Fibroblast of lung (primary cell): ENCODE measurements around the gene WWOX. TPM values are rescaled to one million over a fixed set of nuclear protein-coding genes. Genes with fewer than 3 reads are reported as not detected.

ENCODE experiments used
- DNase-seq, 2 donors: peaks; one replicate each; pipeline versions ENCODE4 v3.0.0 to v3.0.0-alpha.2; 2010; ENCODE audit warnings: low read depth in 2 of 2
- H2AFZ ChIP-seq: 2 replicates; pipeline ENCODE4 v1.5.1; 2012; ENCODE audit warnings: low read length, control low read depth, inconsistent platforms
- H3K27ac ChIP-seq: 2 replicates; pipeline ENCODE4 v1.5.1; 2011; ENCODE audit warnings: low read length, control low read depth; ENCODE audit not compliant: insufficient read depth
- H3K27me3 ChIP-seq: 2 replicates; pipeline ENCODE4 v1.5.1; 2011; ENCODE audit warnings: mild to moderate bottlenecking, low read length; ENCODE audit not compliant: control insufficient read depth, insufficient read depth
- H3K36me3 ChIP-seq: 2 replicates; pipeline ENCODE4 v1.5.1; 2011; ENCODE audit warnings: low read length; ENCODE audit not compliant: control insufficient read depth, insufficient read depth
- H3K4me1 ChIP-seq: 2 replicates; pipeline ENCODE4 v1.5.1; 2011; ENCODE audit warnings: low read length; ENCODE audit not compliant: control insufficient read depth, insufficient read depth; ENCODE audit errors: extremely low read depth
- H3K4me2 ChIP-seq: 2 replicates; pipeline ENCODE4 v1.5.1; 2011; ENCODE audit warnings: low read length, control low read depth; ENCODE audit not compliant: insufficient read depth; ENCODE audit errors: extremely low read depth
- H3K4me3 ChIP-seq, 4 experiments: fragments of 200-600 bp in 1 of 4; sonication (generic) in 1 of 4; replicated peaks in 1 of 4; 2 replicates each; pipeline ENCODE4 v1.5.1; 2011 to 2016; ENCODE audit warnings: low read length in 4 of 4, low read depth in 3 of 4, mild to moderate bottlenecking in 3 of 4, control low read depth in 2 of 4, inconsistent platforms in 1 of 4, mixed read lengths in 1 of 4; ENCODE audit not compliant: insufficient read depth in 1 of 4; ENCODE audit errors: control extremely low read depth in 1 of 4
- H3K79me2 ChIP-seq: 2 replicates; pipeline ENCODE4 v1.5.1; 2012; ENCODE audit warnings: mild to moderate bottlenecking, low read length, inconsistent platforms; ENCODE audit not compliant: control insufficient read depth, insufficient read depth
- H3K9ac ChIP-seq: 2 replicates; pipeline ENCODE4 v1.5.1; 2011; ENCODE audit warnings: mild to moderate bottlenecking, low read length, control low read depth; ENCODE audit not compliant: insufficient read depth
- H3K9me3 ChIP-seq: 2 replicates; pipeline ENCODE4 v1.5.1; 2012; ENCODE audit warnings: low read depth, low read length; ENCODE audit not compliant: control insufficient read depth, insufficient read depth
- H4K20me1 ChIP-seq: 2 replicates; pipeline ENCODE4 v1.5.1; 2011; ENCODE audit warnings: low read length; ENCODE audit not compliant: control insufficient read depth, insufficient read depth; ENCODE audit errors: extremely low read depth
- EZH2 ChIP-seq: IDR thresholded peaks from 2 replicates; pipeline ENCODE4 v1.5.1; 2012; ENCODE audit warnings: low read length, control low read depth, mild to moderate bottlenecking; ENCODE audit errors: missing control alignments
- polyA plus RNA-seq, 2 donors: library from polyadenylated mRNA; depleted of rRNA in 1 of 2; stranded (reverse) in 1 of 2; unstranded in 1 of 2; fragments of >200 nt; gene quantifications; 2 replicates each; pipeline ENCODE4 v1.2.1, GENCODE V29; 2011 to 2012; ENCODE audit warnings: missing spikeins in 1 of 2
- total RNA-seq: library from RNA; depleted of rRNA; stranded (reverse); fragments of >200 nt; gene quantifications from 2 replicates; pipeline ENCODE4 v1.2.1, GENCODE V29; 2014
- TF ChIP-seq, protein P1 (sequence below), 2 donors: IDR thresholded peaks in 1 of 2; conservative IDR thresholded peaks in 1 of 2; 1 replicate in 1 of 2; 2 replicates in 1 of 2; pipeline ENCODE4 v1.5.1; 2011 to 2012; ENCODE audit warnings: low read length in 2 of 2, control low read depth in 1 of 2, inconsistent platforms in 1 of 2, low read depth in 1 of 2, mild to moderate bottlenecking in 1 of 2

Gene WWOX
- total and polyA plus RNA-seq, 2 donors (not counting 1 experiment from before 2014, with no cell fraction given), result 5.6 to 16.3 TPM

DNA sequence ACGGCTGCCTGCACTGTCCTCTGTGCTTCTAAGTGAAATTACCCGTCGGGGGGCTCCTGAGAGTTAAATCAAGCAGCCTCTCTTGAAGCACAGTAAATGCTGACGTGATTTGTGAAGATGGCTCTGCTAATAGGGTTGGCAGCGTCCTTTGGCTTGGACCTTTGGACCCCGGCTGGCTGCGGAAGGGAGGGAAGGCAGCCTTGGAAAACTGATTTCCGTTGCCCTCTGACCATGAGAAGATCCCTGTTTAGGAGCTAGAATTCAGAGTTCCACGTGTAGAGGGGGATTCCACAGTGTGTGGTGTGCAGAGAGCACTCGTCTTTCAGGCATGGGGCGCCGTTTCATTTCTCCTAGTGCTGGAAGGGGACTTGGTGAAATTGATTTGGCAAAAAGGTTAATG lies 640.8 kb downstream of the WWOX start:
- Histone ChIP-seq H3K36me3 (no peaks in the 10 kb centered on the region), H3K4me1 (peaks cover 2% of the 10 kb centered on the region), H3K27ac (no peak overlapping the region), H3K79me2 (no peaks in the 10 kb centered on the region), H3K4me3 (no peak overlapping the region), H4K20me1 (no peaks in the 10 kb centered on the region), H3K4me2 (no peak overlapping the region), H2AFZ (no peak overlapping the region), H3K9ac (no peak overlapping the region), H3K27me3 (no peaks in the 10 kb centered on the region), H3K9me3 (no peaks in the 10 kb centered on the region)
- DNase-seq, result no peak
- TF ChIP-seq EZH2, result no peak
- TF ChIP-seq, protein P1, sequence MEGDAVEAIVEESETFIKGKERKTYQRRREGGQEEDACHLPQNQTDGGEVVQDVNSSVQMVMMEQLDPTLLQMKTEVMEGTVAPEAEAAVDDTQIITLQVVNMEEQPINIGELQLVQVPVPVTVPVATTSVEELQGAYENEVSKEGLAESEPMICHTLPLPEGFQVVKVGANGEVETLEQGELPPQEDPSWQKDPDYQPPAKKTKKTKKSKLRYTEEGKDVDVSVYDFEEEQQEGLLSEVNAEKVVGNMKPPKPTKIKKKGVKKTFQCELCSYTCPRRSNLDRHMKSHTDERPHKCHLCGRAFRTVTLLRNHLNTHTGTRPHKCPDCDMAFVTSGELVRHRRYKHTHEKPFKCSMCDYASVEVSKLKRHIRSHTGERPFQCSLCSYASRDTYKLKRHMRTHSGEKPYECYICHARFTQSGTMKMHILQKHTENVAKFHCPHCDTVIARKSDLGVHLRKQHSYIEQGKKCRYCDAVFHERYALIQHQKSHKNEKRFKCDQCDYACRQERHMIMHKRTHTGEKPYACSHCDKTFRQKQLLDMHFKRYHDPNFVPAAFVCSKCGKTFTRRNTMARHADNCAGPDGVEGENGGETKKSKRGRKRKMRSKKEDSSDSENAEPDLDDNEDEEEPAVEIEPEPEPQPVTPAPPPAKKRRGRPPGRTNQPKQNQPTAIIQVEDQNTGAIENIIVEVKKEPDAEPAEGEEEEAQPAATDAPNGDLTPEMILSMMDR (conservative IDR thresholded peaks at IDR 0.05 in 1 of 2, IDR thresholded peaks at IDR 0.05 in 1 of 2; ENCODE audit: low read depth in 1 of 2, low read length in 2 of 2), result no peak

DNA sequence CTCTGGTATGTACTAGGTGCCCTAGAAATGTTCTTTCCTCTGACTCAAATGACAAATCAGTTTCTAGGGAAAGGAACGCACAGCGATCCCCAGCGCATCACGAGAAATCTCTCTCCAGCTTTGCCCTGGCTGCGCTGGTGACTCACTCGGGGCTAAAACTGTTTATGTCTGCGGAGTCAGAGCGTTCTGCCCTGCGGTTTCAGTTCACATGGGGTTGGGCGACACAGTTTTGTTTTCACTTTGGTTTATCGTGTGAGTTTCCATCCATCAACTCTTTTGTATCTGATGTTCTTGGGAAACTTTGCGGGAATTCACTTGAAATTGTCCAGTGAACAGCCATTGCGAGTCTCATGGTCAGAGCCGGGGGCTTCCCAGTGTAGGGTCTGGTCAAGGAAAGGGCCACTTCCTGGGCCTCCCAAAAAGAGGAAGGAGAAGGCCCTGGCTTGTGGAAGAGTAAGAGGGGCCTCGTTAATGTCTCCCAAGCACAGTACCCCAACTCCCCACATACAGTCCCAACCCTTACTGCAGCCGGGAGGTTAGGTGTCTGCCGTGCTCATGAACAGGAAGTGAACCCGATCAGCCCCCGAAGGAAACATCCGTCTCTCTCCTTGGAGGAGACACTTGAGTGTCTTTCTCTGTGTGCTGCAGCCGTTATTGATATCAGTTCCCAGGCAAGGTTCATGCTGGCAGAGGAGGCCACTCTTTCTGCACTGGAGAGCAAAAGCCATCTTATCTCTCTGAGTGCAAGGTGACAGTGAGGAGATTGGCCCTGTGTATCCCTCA lies 643.2 kb downstream of the WWOX start:
- no peaks in the 10 kb centered on the region for H3K36me3 ChIP-seq
- no peaks in the 10 kb centered on the region for H3K9me3 ChIP-seq
- no peaks in the 10 kb centered on the region for H3K79me2 ChIP-seq
- no peak for TF ChIP-seq EZH2
- TF ChIP-seq, protein P1 (conservative IDR thresholded peaks at IDR 0.05 in 1 of 2, IDR thresholded peaks at IDR 0.05 in 1 of 2; ENCODE audit: low read depth in 1 of 2, low read length in 2 of 2), result no peak
- H2AFZ ChIP-seq, result peak overlapping the region; percentile 54
- peak; percentile 10 to 78 for DNase-seq
- H3K27me3 ChIP-seq, result no peaks in the 10 kb centered on the region
- peaks cover 2% of the 10 kb centered on the region for H3K4me1 ChIP-seq
- H3K9ac ChIP-seq, result no peak overlapping the region
- no peaks in the 10 kb centered on the region for H4K20me1 ChIP-seq
- H3K27ac ChIP-seq, result peak overlapping the region; percentile 4
- peak overlapping the region; percentile 37 for H3K4me2 ChIP-seq
- peak overlapping the region in 2 of 4 experiments; percentile 16 to 20 for H3K4me3 ChIP-seq

DNA sequence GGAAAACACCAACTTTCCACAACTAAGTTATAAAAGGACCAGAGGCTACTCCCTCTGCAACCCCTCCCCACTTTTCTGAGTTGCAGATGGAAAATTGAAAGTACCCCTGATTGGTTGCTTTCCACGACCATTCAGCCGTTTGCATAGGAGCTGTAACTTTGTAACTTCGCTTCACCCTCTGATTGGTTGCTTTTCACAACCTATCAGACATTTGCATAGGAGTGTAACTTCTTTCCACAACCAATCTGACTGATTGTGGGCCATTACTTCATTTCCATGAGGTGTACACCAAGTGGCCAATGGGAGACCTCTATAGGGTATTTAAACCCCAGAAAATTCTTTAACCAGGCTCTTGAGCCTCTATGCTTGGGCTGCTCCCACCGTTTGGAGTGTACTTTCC lies 644.1 kb downstream of the WWOX start:
- Histone ChIP-seq H3K4me1 (peaks cover 2% of the 10 kb centered on the region), H3K9ac (no peak overlapping the region), H3K36me3 (no peaks in the 10 kb centered on the region), H3K4me2 (no peak overlapping the region), H3K79me2 (no peaks in the 10 kb centered on the region), H4K20me1 (no peaks in the 10 kb centered on the region), H2AFZ (no peak overlapping the region), H3K4me3 (no peak overlapping the region), H3K27ac (no peak overlapping the region), H3K27me3 (no peaks in the 10 kb centered on the region), H3K9me3 (no peaks in the 10 kb centered on the region)
- TF ChIP-seq EZH2, result no peak
- TF ChIP-seq, protein P1 (conservative IDR thresholded peaks at IDR 0.05 in 1 of 2, IDR thresholded peaks at IDR 0.05 in 1 of 2; ENCODE audit: low read depth in 1 of 2, low read length in 2 of 2), result no peak
- no peak for DNase-seq
